ENCODE data around the gene MYH9. TPM values are rescaled to one million over a fixed set of nuclear protein-coding genes. Genes with fewer than 3 reads are reported as not detected.

MYH9 gene
- polyA plus RNA-seq, 1 of the 3 experiments (the other 2 are of a cell fraction), result 303 TPM

- peak overlapping the region; percentile 45; the same call in 1 of the 2 replicates for H3K4me2 ChIP-seq
- POLR2A ChIA-PET, result no interaction called here
- H3K79me2 ChIP-seq (ENCODE audit: insufficient read depth), result peaks cover 100% of the 10 kb centered on the region
- H3F3A ChIP-seq (replicated peaks; ENCODE audit: insufficient read depth), result peaks cover 54% of the 10 kb centered on the region
- peaks cover 5% of the 10 kb centered on the region in 2 experiments for H3K36me3 ChIP-seq (replicated peaks in 1 of 2; ENCODE audit: control insufficient read depth in 1 of 2, insufficient read depth in 2 of 2, low read length in 1 of 2)
- peaks cover 99% of the 10 kb centered on the region for H4K20me1 ChIP-seq (ENCODE audit: insufficient read depth)
- no peak overlapping the region for H3K9ac ChIP-seq
- peaks cover 31 to 78% of the 10 kb centered on the region in 2 experiments; a peak in 3 of 4 replicates for H3K4me1 ChIP-seq (ENCODE audit: control insufficient read depth in 1 of 2, insufficient read depth in 2 of 2, low read depth in 1 of 2, low read length in 1 of 2)
- no peak overlapping the region for H2AFZ ChIP-seq (ENCODE audit: low read depth)
- CTCF ChIA-PET, result no interaction called here
- no peak for DNase-seq
- WGBS (ENCODE audit: low lambda C conversion rate), result 92% methylated on average over 3 of the region's 3 CpGs
- no peaks in the 10 kb centered on the region for H3K9me2 ChIP-seq
- H3K4me3 ChIP-seq (ENCODE audit: low read depth in 2 of 2, low read length in 1 of 2), result no peak overlapping the region
- TF ChIP-seq RCOR1 (IDR thresholded peaks at IDR 0.05; ENCODE audit: low read length) (no peak), EZH2phosphoT487 (IDR thresholded peaks at IDR 0.05; ENCODE audit: borderline replicate concordance, low read depth) (no peak)
- TF ChIP-seq, protein P1, sequence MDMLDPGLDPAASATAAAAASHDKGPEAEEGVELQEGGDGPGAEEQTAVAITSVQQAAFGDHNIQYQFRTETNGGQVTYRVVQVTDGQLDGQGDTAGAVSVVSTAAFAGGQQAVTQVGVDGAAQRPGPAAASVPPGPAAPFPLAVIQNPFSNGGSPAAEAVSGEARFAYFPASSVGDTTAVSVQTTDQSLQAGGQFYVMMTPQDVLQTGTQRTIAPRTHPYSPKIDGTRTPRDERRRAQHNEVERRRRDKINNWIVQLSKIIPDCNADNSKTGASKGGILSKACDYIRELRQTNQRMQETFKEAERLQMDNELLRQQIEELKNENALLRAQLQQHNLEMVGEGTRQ (IDR thresholded peaks at IDR 0.05; ENCODE audit: borderline replicate concordance, low read depth, low read length), result no peak
- peak overlapping the region in 1 of 2 experiments; percentile 84; a peak in 2 of 4 replicates for H3K27ac ChIP-seq (ENCODE audit: low read depth in 2 of 2, low read length in 1 of 2)
- no peaks in the 10 kb centered on the region for H3K27me3 ChIP-seq (ENCODE audit: insufficient read depth)
- H3K9me3 ChIP-seq, result no peaks in the 10 kb centered on the region
Measured at GRCh38 chr22:36360011-36360410, 27.8 kb downstream of the MYH9 start.

DNA sequence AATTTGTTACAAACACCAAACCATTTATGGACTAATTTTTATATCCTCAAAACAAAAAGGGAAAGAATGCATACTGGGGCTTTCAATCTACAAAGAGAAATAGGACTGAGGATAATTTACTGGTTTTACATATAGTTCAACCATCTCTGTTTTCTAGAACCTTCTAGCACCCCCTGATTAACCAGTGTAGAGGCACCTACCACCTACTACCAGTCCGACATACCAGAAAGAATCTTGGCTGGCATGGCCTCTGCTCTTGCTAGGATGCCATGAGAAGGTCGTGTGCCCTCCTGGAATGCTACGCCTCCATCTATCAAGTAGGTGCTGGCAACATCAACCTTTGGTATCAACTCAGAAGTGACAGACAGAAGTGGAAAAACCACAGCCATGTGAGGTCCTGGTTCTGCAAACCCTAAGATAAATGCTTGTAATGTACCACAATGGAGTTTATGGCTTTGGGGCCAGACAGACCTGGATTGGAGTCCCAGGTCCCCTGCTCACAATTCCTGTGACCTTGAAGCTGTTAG, 28.2 kb downstream of the MYH9 start:
- peak overlapping the region; percentile 43 to 75 for H3K27ac ChIP-seq (ENCODE audit: low read depth in 2 of 2, low read length in 1 of 2)
- H3K9me3 ChIP-seq, result no peaks in the 10 kb centered on the region
- no peaks in the 10 kb centered on the region for H3K27me3 ChIP-seq (ENCODE audit: insufficient read depth)
- H3K9me2 ChIP-seq, result no peaks in the 10 kb centered on the region
- H3F3A ChIP-seq (replicated peaks; ENCODE audit: insufficient read depth), result peaks cover 58% of the 10 kb centered on the region
- CTCF ChIA-PET, result no interaction called here
- peaks cover 5% of the 10 kb centered on the region in 2 experiments for H3K36me3 ChIP-seq (replicated peaks in 1 of 2; ENCODE audit: control insufficient read depth in 1 of 2, insufficient read depth in 2 of 2, low read length in 1 of 2)
- H2AFZ ChIP-seq (ENCODE audit: low read depth), result no peak overlapping the region
- POLR2A ChIA-PET, result no interaction called here
- peaks cover 99% of the 10 kb centered on the region for H4K20me1 ChIP-seq (ENCODE audit: insufficient read depth)
- 78% methylated on average over 2 of the region's 3 CpGs for WGBS (ENCODE audit: low lambda C conversion rate)
- no peak for DNase-seq
- no peak overlapping the region for H3K9ac ChIP-seq
- peaks cover 100% of the 10 kb centered on the region for H3K79me2 ChIP-seq (ENCODE audit: insufficient read depth)
- H3K4me3 ChIP-seq (ENCODE audit: low read depth in 2 of 2, low read length in 1 of 2), result no peak overlapping the region
- H3K4me1 ChIP-seq (ENCODE audit: control insufficient read depth in 1 of 2, insufficient read depth in 2 of 2, low read depth in 1 of 2, low read length in 1 of 2), result peaks cover 29 to 76% of the 10 kb centered on the region in 2 experiments; a peak in 3 of 4 replicates
- peak overlapping the region; percentile 66 for H3K4me2 ChIP-seq
- TF ChIP-seq, protein P2, sequence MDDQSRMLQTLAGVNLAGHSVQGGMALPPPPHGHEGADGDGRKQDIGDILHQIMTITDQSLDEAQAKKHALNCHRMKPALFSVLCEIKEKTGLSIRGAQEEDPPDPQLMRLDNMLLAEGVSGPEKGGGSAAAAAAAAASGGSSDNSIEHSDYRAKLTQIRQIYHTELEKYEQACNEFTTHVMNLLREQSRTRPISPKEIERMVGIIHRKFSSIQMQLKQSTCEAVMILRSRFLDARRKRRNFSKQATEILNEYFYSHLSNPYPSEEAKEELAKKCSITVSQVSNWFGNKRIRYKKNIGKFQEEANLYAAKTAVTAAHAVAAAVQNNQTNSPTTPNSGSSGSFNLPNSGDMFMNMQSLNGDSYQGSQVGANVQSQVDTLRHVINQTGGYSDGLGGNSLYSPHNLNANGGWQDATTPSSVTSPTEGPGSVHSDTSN (IDR thresholded peaks at IDR 0.05), result peak; percentile 26; the same call in 1 of the 2 replicates
- TF ChIP-seq, protein P3, sequence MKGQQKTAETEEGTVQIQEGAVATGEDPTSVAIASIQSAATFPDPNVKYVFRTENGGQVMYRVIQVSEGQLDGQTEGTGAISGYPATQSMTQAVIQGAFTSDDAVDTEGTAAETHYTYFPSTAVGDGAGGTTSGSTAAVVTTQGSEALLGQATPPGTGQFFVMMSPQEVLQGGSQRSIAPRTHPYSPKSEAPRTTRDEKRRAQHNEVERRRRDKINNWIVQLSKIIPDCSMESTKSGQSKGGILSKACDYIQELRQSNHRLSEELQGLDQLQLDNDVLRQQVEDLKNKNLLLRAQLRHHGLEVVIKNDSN (IDR thresholded peaks at IDR 0.05; ENCODE audit: borderline replicate concordance, low read depth), result no peak

All from SK-N-SH (cell line).